ENCODE results near the gene BICRA. TPM values are rescaled to one million over a fixed set of nuclear protein-coding genes. Genes with fewer than 3 reads are reported as not detected.

Gene BICRA
- total RNA-seq, 1 donor from 2014 or later = 15.6 TPM

- peaks cover 37% of the 10 kb centered on the region for H4K20me1 ChIP-seq (ENCODE audit: low read depth)
- no peak for TF ChIP-seq EZH2phosphoT487 (IDR thresholded peaks at IDR 0.05)
- no peak for TF ChIP-seq EZH2 (IDR thresholded peaks at IDR 0.05)
- TF ChIP-seq CTCF (IDR thresholded peaks at IDR 0.05) = no peak
- no peak overlapping the region for H3K27ac ChIP-seq
- no peak overlapping the region for H3K9ac ChIP-seq
- H3K9me3 ChIP-seq (ENCODE audit: low read depth) = no peaks in the 10 kb centered on the region
- peaks cover 16% of the 10 kb centered on the region for H3F3A ChIP-seq (ENCODE audit: low read depth)
- H3K36me3 ChIP-seq = peaks cover 3% of the 10 kb centered on the region
- no peaks in the 10 kb centered on the region for H3K4me1 ChIP-seq
- H3K27ac Mint-ChIP-seq = peak overlapping the region; percentile 70
- H3K4me1 Mint-ChIP-seq = peaks cover 2% of the 10 kb centered on the region
- H3K4me2 ChIP-seq = no peak overlapping the region
- H3K27me3 Mint-ChIP-seq (ENCODE audit: insufficient read depth, low read depth) = peaks cover 4% of the 10 kb centered on the region
- no peak for DNase-seq (ENCODE audit: low spot score)
- peaks cover 12% of the 10 kb centered on the region for H3K36me3 Mint-ChIP-seq
- H3K4me3 ChIP-seq = no peak overlapping the region
- H3K27me3 ChIP-seq = no peaks in the 10 kb centered on the region
- H3K79me2 ChIP-seq (ENCODE audit: low read depth) = no peaks in the 10 kb centered on the region
- no peaks in the 10 kb centered on the region for H3K9me3 Mint-ChIP-seq
- peak overlapping the region; percentile 8 for H3K4me3 Mint-ChIP-seq
- H2AFZ ChIP-seq (replicated peaks) = no peak overlapping the region
Measured at GRCh38 chr19:47695533-47696262, 86.8 kb downstream of the BICRA start.

GRCh38 chr19:47696635-47697034 is 87.7 kb downstream of the BICRA start:
- Histone ChIP-seq H3F3A (ENCODE audit: low read depth) (peaks cover 16% of the 10 kb centered on the region), H3K27ac (no peak overlapping the region), H3K9me3 (ENCODE audit: low read depth) (no peaks in the 10 kb centered on the region), H3K9ac (no peak overlapping the region), H3K79me2 (ENCODE audit: low read depth) (no peaks in the 10 kb centered on the region), H2AFZ (replicated peaks) (no peak overlapping the region), H3K4me3 (no peak overlapping the region), H3K27me3 (no peaks in the 10 kb centered on the region), H3K4me2 (no peak overlapping the region), H3K4me1 (no peaks in the 10 kb centered on the region), H4K20me1 (ENCODE audit: low read depth) (peaks cover 37% of the 10 kb centered on the region), H3K36me3 (peaks cover 3% of the 10 kb centered on the region)
- peaks cover 8% of the 10 kb centered on the region for H3K36me3 Mint-ChIP-seq
- H3K9me3 Mint-ChIP-seq = no peaks in the 10 kb centered on the region
- peaks cover 4% of the 10 kb centered on the region for H3K27me3 Mint-ChIP-seq (ENCODE audit: insufficient read depth, low read depth)
- H3K4me3 Mint-ChIP-seq = no peak overlapping the region
- TF ChIP-seq EZH2phosphoT487 (IDR thresholded peaks at IDR 0.05) = no peak
- no peak for TF ChIP-seq CTCF (IDR thresholded peaks at IDR 0.05)
- TF ChIP-seq EZH2 (IDR thresholded peaks at IDR 0.05) = no peak
- no peak for DNase-seq (ENCODE audit: low spot score)
- no peak overlapping the region for H3K27ac Mint-ChIP-seq
- peaks cover 2% of the 10 kb centered on the region for H3K4me1 Mint-ChIP-seq

- Histone ChIP-seq H3K79me2 (ENCODE audit: low read depth) (no peaks in the 10 kb centered on the region), H3K9me3 (ENCODE audit: low read depth) (no peaks in the 10 kb centered on the region), H3K4me3 (no peak overlapping the region), H3K36me3 (peaks cover 3% of the 10 kb centered on the region), H3K9ac (no peak overlapping the region), H4K20me1 (ENCODE audit: low read depth) (peaks cover 24% of the 10 kb centered on the region), H3K4me1 (no peaks in the 10 kb centered on the region), H3K27me3 (no peaks in the 10 kb centered on the region), H3K27ac (peak overlapping the region; percentile 32), H3K4me2 (no peak overlapping the region), H2AFZ (replicated peaks) (no peak overlapping the region), H3F3A (ENCODE audit: low read depth) (peaks cover 16% of the 10 kb centered on the region)
- peak; percentile 94 for DNase-seq (ENCODE audit: low spot score)
- TF ChIP-seq CTCF (IDR thresholded peaks at IDR 0.05) = peak; percentile 97
- no peak for TF ChIP-seq EZH2phosphoT487 (IDR thresholded peaks at IDR 0.05)
- TF ChIP-seq EZH2 (IDR thresholded peaks at IDR 0.05) = no peak
- no peaks in the 10 kb centered on the region for H3K9me3 Mint-ChIP-seq
- H3K36me3 Mint-ChIP-seq = peaks cover 5% of the 10 kb centered on the region
- peaks cover 2% of the 10 kb centered on the region for H3K4me1 Mint-ChIP-seq
- H3K27ac Mint-ChIP-seq = peak overlapping the region; percentile 60
- no peak overlapping the region for H3K4me3 Mint-ChIP-seq
- peaks cover 2% of the 10 kb centered on the region for H3K27me3 Mint-ChIP-seq (ENCODE audit: insufficient read depth, low read depth)
Measured at GRCh38 chr19:47697863-47698609, 89.1 kb downstream of the BICRA start.

Measured in neural progenitor cell (in vitro differentiated cells).